Activated naive CD4-positive, alpha-beta T cell treated with anti-CD3 and anti-CD28 coated beads, Interleukin-2, amount 10 ng/mL, durations not matched to agents 5 hours and 36 hours (primary cell): ENCODE measurements around the gene NATD1. TPM values are rescaled to one million over a fixed set of nuclear protein-coding genes. Genes with fewer than 3 reads are reported as not detected.

Experiments used
- total RNA-seq, 2 experiments: library from RNA; stranded (reverse); gene quantifications; one replicate each; pipeline ENCODE4 v1.2.3, GENCODE V29; 2021

Gene NATD1, protein sequence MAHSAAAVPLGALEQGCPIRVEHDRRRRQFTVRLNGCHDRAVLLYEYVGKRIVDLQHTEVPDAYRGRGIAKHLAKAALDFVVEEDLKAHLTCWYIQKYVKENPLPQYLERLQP
- 1 to 10 TPM; 7.2 to 7.5 TPM for total RNA-seq

GRCh38 chr17:21252796-21253645 is at the start of gene NATD1:
Gene NATD1, minus strand, starts transcription at chr17:21253410. Its CDS starts 146 bp downstream, at chr17:21253264.

GRCh38 chr17:21284319-21285163 is 31.3 kb upstream of the NATD1 start, which contains the start of gene MAP2K3:
Gene MAP2K3, plus strand, starts transcription at chr17:21284711. Its CDS starts 210 bp downstream, at chr17:21284921.

GRCh38 chr17:21214015-21214776 is 39.0 kb downstream of the NATD1 start, which contains the start of gene TMEM11:
Gene TMEM11, minus strand, starts transcription at chr17:21214161. Its CDS starts 9 bp downstream, at chr17:21214152.

Other genes with a start within 250 kb of the NATD1 start
- 100 to 1,000 TPM; 151 to 156 TPM for gene USP22, start 210.4 kb downstream of the NATD1 start, total RNA-seq
- 10 to 100 TPM; 11.5 to 13.5 TPM for gene DHRS7B, start 126.4 kb downstream of the NATD1 start, total RNA-seq
- 10 to 100 TPM; 20.3 to 21.2 TPM for gene TMEM11, start 39.2 kb downstream of the NATD1 start, total RNA-seq
- 10 to 100 TPM; 60.4 to 64.4 TPM for gene MAP2K3, start 31.3 kb upstream of the NATD1 start, total RNA-seq
- gene KCNJ12, start 122.9 kb upstream of the NATD1 start, total RNA-seq: under 1 TPM in 1 of 2 experiments, not detected in 1; 0.05 TPM